Suprapubic skin (tissue), 4 donors: Measurements from ENCODE around the gene GOLGA1. TPM values are rescaled to one million over a fixed set of nuclear protein-coding genes. Genes with fewer than 3 reads are reported as not detected.
"Not testable (repeated sequence)": the region's sequence is repeated elsewhere in the genome, so short reads cannot be mapped to it uniquely, and the experiment has no call there.

Source experiments
- DNase-seq, 2 donors: peaks; one replicate each; pipeline ENCODE4 v3.0.0-alpha.2; 2019; ENCODE audit warnings: low spot score in 2 of 2
- H3K27ac ChIP-seq: fragments of 200-600 bp; sonication (generic); one replicate; pipeline ENCODE4 v1.5.1; 2019
- H3K27me3 ChIP-seq: fragments of 200-600 bp; sonication (generic); one replicate; pipeline ENCODE4 v1.5.1; 2019
- H3K36me3 ChIP-seq: fragments of 200-600 bp; sonication (generic); one replicate; pipeline ENCODE4 v1.5.1; 2019
- H3K4me1 ChIP-seq: fragments of 200-600 bp; sonication (generic); one replicate; pipeline ENCODE4 v1.5.1; 2019
- H3K4me3 ChIP-seq: fragments of 200-600 bp; sonication (generic); one replicate; pipeline ENCODE4 v1.5.1; 2019; ENCODE audit warnings: mild to moderate bottlenecking
- H3K9me3 ChIP-seq: fragments of 200-600 bp; sonication (generic); one replicate; pipeline ENCODE4 v1.5.1; 2019
- CTCF ChIP-seq, 2 donors: fragments of 200-600 bp in 1 of 2; fragments of 450-650 bp in 1 of 2; sonication (generic) in 1 of 2; IDR thresholded peaks; one replicate each; pipeline ENCODE4 v1.5.1; 2016 to 2019; ENCODE audit warnings: antibody characterized with exemption in 2 of 2, mild to moderate bottlenecking in 1 of 2, moderate library complexity in 1 of 2
- EP300 ChIP-seq: sonication (generic); formaldehyde crosslinking; IDR thresholded peaks from one replicate; pipeline ENCODE4 v1.6.1; 2017; ENCODE audit warnings: antibody characterized with exemption
- POLR2A ChIP-seq, 2 donors: fragments of 450-650 bp; IDR thresholded peaks; one replicate each; pipeline ENCODE4 v1.6.1; 2017; ENCODE audit warnings: antibody characterized with exemption in 2 of 2, mild to moderate bottlenecking in 2 of 2, moderate library complexity in 2 of 2
- POLR2AphosphoS5 ChIP-seq, 3 donors: sonication (generic); formaldehyde crosslinking; IDR thresholded peaks; one replicate each; pipeline ENCODE4 v1.6.1; 2017; ENCODE audit warnings: antibody characterized with exemption in 3 of 3
- WGBS: methylation state at CpG from one replicate; pipeline ENCODE4 v1.1.5; 2018; 5-methylcytosine and 5-hydroxymethylcytosine counted together
- total RNA-seq, 4 donors: library from RNA; depleted of rRNA; stranded (reverse); fragments of >200 nt; gene quantifications; one replicate each; pipeline ENCODE4 v1.1.0, GENCODE V29; 2016

The GOLGA1 gene
- total RNA-seq, 4 donors from 2014 or later: 20.2 to 47.5 (median 24.5) TPM

- H3K27ac ChIP-seq: no peak overlapping the region
- H3K4me3 ChIP-seq: no peak overlapping the region
- no peaks in the 10 kb centered on the region for H3K9me3 ChIP-seq
- TF ChIP-seq POLR2A (IDR thresholded peaks at IDR 0.05): no peak
- TF ChIP-seq CTCF (IDR thresholded peaks at IDR 0.05): no peak
- TF ChIP-seq EP300: no peak
- TF ChIP-seq POLR2AphosphoS5 (IDR thresholded peaks at IDR 0.05): no peak
- no peaks in the 10 kb centered on the region for H3K27me3 ChIP-seq
- no peaks in the 10 kb centered on the region for H3K36me3 ChIP-seq
- H3K4me1 ChIP-seq: no peaks in the 10 kb centered on the region
- DNase-seq: no peak
- WGBS: 63% methylated on average over 4 of the region's 4 CpGs
Measured at GRCh38 chr9:124844291-124844690, 96.6 kb downstream of the GOLGA1 start.

GRCh38 chr9:124843456-124844034 lies 97.3 kb downstream of the GOLGA1 start:
- WGBS: 71% methylated on average over 11 of the region's 11 CpGs
- Histone ChIP-seq H3K36me3 (no peaks in the 10 kb centered on the region), H3K4me3 (no peak overlapping the region), H3K27me3 (no peaks in the 10 kb centered on the region), H3K9me3 (no peaks in the 10 kb centered on the region), H3K27ac (no peak overlapping the region), H3K4me1 (no peaks in the 10 kb centered on the region)
- no peak for DNase-seq
- TF ChIP-seq POLR2A (IDR thresholded peaks at IDR 0.05) (no peak), EP300 (no peak), CTCF (IDR thresholded peaks at IDR 0.05) (no peak), POLR2AphosphoS5 (IDR thresholded peaks at IDR 0.05) (no peak)

- WGBS: 64% methylated on average over 11 of the region's 14 CpGs
- DNase-seq: no peak
- H3K27ac ChIP-seq: no peak overlapping the region
- TF ChIP-seq POLR2AphosphoS5 (IDR thresholded peaks at IDR 0.05): no peak
- no peak for TF ChIP-seq EP300
- TF ChIP-seq POLR2A (IDR thresholded peaks at IDR 0.05): no peak
- TF ChIP-seq CTCF (IDR thresholded peaks at IDR 0.05): no peak
- H3K36me3 ChIP-seq: no peaks in the 10 kb centered on the region
- no peaks in the 10 kb centered on the region for H3K4me1 ChIP-seq
- H3K27me3 ChIP-seq: no peaks in the 10 kb centered on the region
- H3K9me3 ChIP-seq: no peaks in the 10 kb centered on the region
- no peak overlapping the region for H3K4me3 ChIP-seq
Measured at GRCh38 chr9:124841075-124841821, 99.6 kb downstream of the GOLGA1 start.

- no peak for DNase-seq
- Histone ChIP-seq H3K9me3 (no peaks in the 10 kb centered on the region), H3K4me1 (peaks cover 1% of the 10 kb centered on the region), H3K36me3 (no peaks in the 10 kb centered on the region), H3K27me3 (no peaks in the 10 kb centered on the region), H3K4me3 (no peak overlapping the region), H3K27ac (no peak overlapping the region)
- WGBS: 74% methylated on average over 12 of the region's 18 CpGs
- no peak for TF ChIP-seq POLR2AphosphoS5 (IDR thresholded peaks at IDR 0.05)
- no peak for TF ChIP-seq EP300
- TF ChIP-seq CTCF (IDR thresholded peaks at IDR 0.05): peak in 1 of 2 donors; percentile 20
- TF ChIP-seq POLR2A (IDR thresholded peaks at IDR 0.05): no peak
Measured at GRCh38 chr9:124840300-124840833, 100.5 kb downstream of the GOLGA1 start.

- H3K4me3 ChIP-seq: no peak overlapping the region
- no peaks in the 10 kb centered on the region for H3K36me3 ChIP-seq
- WGBS: 79% methylated on average over 8 of the region's 12 CpGs
- H3K27me3 ChIP-seq: no peaks in the 10 kb centered on the region
- no peak for DNase-seq
- peak in 1 of 2 donors; percentile 42 for TF ChIP-seq CTCF (IDR thresholded peaks at IDR 0.05)
- no peak for TF ChIP-seq POLR2A (IDR thresholded peaks at IDR 0.05)
- TF ChIP-seq EP300: no peak
- no peaks in the 10 kb centered on the region for H3K9me3 ChIP-seq
- no peak overlapping the region for H3K27ac ChIP-seq
- H3K4me1 ChIP-seq: peaks cover 7% of the 10 kb centered on the region
Measured at GRCh38 chr9:124839612-124840299, 101.1 kb downstream of the GOLGA1 start.

GRCh38 chr9:124838567-124839275 lies 102.2 kb downstream of the GOLGA1 start:
- H3K9me3 ChIP-seq, H3K27ac ChIP-seq, DNase-seq, H3K27me3 ChIP-seq, H3K36me3 ChIP-seq: not testable (repeated sequence)
- WGBS: 75% methylated on average over 25 of the region's 52 CpGs
- Histone ChIP-seq H3K4me3 (peak overlapping the region; percentile 27), H3K4me1 (peaks cover 12% of the 10 kb centered on the region)

GRCh38 chr9:124838132-124838531 lies 102.8 kb downstream of the GOLGA1 start:
- not testable (repeated sequence) for H3K9me3 ChIP-seq, H3K27ac ChIP-seq, H3K4me3 ChIP-seq, DNase-seq, H3K27me3 ChIP-seq, H3K36me3 ChIP-seq
- WGBS: 76% methylated on average over 5 of the region's 5 CpGs
- H3K4me1 ChIP-seq: peaks cover 12% of the 10 kb centered on the region
